KOPT-K1 (cell line): ENCODE measurements around the gene ETV3.

Source experiments
- H3K27ac ChIP-seq: fragments of 200-600 bp; sonication (generic); 2 replicates; pipeline ENCODE4 v1.5.1; 2016; ENCODE audit warnings: antibody characterized with exemption, mild to moderate bottlenecking, low read depth, low read length; ENCODE audit not compliant: poor library complexity, severe bottlenecking
- H3K36me3 ChIP-seq: fragments of 200-600 bp; sonication (generic); 2 replicates; pipeline ENCODE4 v1.5.1; 2017; ENCODE audit warnings: antibody characterized with exemption, mild to moderate bottlenecking, low read length, moderate library complexity; ENCODE audit not compliant: insufficient read depth
- H3K9me3 ChIP-seq: fragments of 200-600 bp; sonication (generic); 2 replicates; pipeline ENCODE4 v1.5.1; 2017; ENCODE audit warnings: antibody characterized with exemption, low read length, mild to moderate bottlenecking; ENCODE audit not compliant: insufficient read depth, poor library complexity, severe bottlenecking

ETV3 gene

DNA sequence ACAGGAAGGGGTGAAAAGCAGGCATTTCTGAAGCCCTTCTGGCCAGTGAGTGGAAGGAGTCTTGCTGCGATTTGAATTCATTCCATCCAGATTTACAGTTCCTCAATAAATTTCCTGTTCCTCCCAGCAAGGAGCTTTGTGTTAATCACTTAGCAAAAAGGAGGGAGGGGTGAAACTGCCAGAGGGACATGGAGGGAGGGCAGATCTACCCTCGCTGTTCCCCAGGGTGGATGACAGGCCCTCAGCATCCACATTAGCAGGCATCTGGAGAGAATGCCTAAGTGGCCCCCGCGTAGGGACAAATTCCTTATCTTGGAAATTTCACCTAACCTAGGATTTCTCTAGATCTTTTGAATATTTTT lies 1.2 kb downstream of the ETV3 start:
- H3K9me3 ChIP-seq = no peaks in the 10 kb centered on the region
- peak overlapping the region; percentile 78 for H3K27ac ChIP-seq
- H3K36me3 ChIP-seq = peaks cover 30% of the 10 kb centered on the region

DNA sequence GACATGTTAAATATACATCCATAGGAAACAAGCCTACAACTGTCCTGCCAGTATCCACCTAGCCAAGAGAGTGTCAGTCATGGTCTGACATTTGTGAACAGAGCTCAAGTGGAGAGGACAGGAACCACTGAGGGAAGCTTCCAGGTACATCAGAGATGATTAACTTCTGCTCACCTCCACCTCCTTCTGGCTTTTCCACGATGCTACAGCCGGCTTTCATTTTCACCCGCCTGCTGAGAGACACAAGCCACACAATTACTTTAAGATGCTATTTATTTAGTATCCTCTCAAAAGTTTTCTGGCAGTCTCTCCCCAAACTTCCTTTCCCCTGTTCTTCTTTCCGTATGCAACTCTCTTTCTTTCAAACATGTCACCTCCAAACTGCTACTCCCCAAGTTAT lies 2.1 kb downstream of the ETV3 start:
- H3K27ac ChIP-seq = no peak overlapping the region
- H3K36me3 ChIP-seq = peaks cover 39% of the 10 kb centered on the region
- no peaks in the 10 kb centered on the region for H3K9me3 ChIP-seq

DNA sequence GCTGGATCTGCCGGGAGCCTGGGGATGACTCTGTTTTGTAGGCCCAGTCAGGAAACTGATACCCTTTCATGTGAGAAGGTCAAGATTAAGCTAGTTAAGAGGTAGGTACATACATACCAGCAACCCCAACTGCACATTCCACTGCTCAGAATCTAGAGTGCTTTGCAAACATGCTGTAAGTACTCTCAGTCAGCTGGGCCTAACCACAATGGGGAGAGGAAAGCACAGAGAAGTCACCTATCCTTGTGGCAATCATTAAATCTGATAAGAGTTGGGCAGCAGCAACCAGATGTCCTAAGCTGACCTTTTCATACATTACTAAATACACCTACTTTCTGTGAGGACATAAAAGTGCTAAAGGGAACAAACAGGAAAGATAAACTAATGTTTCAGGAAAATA lies 2.5 kb downstream of the ETV3 start:
- Histone ChIP-seq H3K36me3 (peaks cover 44% of the 10 kb centered on the region), H3K9me3 (no peaks in the 10 kb centered on the region), H3K27ac (no peak overlapping the region)

DNA sequence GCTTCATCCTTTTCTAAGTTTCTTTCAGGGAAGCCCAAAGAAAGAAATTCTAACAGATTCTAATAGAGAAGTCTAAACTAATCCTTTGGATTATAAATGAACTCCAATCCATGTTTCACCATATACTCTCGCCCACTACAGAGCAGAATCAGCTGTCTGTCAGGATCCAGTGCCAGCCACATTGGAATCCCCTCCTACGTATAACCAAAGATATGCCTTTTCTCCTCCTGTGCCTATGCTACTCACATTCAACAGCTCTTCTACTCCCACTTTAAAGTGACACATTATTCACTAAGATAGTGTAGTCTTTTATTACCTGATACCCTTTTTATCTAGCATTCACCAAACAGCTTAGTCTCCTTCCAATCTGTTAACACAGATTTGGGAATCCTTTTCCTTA lies 3.1 kb downstream of the ETV3 start:
- H3K27ac ChIP-seq = no peak overlapping the region
- H3K9me3 ChIP-seq = no peaks in the 10 kb centered on the region
- peaks cover 49% of the 10 kb centered on the region for H3K36me3 ChIP-seq

DNA sequence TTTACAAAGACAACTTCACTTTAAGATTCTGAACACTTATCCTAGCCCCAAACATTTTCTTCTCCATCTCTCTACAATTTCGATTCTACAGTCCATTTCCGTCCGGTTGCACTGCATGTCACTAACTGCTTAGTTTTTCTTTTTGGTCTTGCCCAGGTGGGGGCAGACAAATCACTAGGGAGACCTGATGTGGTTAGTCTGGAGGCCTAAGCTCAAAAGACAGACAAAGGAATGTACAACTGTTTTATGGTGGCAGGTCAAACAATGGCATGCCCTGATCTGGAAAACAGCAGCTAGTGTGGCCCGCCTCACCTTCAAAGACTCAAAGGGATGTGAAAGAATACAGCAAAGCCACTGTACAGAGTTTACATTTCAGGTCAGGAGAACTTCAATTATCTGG lies 3.8 kb downstream of the ETV3 start:
- peak overlapping the region; percentile 8 for H3K27ac ChIP-seq
- no peaks in the 10 kb centered on the region for H3K9me3 ChIP-seq
- peaks cover 54% of the 10 kb centered on the region for H3K36me3 ChIP-seq

DNA sequence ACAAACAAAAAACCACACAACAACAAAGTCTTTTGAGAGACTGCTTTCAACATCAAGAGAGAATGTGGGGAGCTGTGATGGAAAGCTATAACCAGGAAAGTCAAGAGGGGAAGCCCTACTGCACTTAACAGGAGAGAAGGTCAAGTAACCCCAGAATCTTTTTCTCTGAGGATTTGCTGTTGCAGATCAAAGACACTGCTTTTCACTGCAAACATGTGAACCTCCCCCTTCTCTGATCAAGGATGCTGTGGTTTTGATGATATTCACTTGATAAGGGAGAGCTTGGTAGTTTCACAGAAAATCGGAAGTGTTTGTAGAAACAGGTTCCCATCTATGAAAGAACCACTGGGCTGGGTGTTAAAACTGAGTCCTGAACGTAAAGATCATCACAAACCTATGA lies 4.8 kb downstream of the ETV3 start:
- H3K36me3 ChIP-seq = peaks cover 63% of the 10 kb centered on the region
- peak overlapping the region; percentile 47 for H3K27ac ChIP-seq
- H3K9me3 ChIP-seq = no peaks in the 10 kb centered on the region

DNA sequence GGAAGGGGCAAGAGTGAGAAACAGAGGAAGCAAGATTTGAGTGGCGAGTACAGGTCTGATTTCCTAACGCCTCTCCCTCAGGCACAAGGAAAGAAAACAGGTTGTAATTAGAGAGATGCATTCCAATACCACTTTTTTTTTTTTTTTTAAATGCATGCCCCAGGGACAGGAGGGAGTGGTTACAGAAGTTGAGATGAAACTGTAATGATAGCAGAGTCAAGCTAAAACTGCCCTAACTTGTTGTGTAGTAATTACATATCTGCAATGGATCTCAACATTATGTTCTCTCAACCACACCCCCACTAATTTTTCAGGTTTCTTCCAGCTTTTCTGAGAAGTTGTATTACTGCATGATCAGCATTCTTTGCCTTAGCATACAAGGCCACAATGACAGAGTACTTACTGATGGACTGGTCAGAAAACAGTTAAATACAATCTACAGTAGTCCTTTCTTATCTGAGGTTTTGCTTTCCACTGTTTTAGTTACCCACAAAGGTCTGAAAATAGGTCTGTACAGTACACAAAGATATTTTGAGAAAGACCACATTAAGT lies 5.5 kb downstream of the ETV3 start:
- H3K27ac ChIP-seq = no peak overlapping the region
- peaks cover 70% of the 10 kb centered on the region for H3K36me3 ChIP-seq
- no peaks in the 10 kb centered on the region for H3K9me3 ChIP-seq

DNA sequence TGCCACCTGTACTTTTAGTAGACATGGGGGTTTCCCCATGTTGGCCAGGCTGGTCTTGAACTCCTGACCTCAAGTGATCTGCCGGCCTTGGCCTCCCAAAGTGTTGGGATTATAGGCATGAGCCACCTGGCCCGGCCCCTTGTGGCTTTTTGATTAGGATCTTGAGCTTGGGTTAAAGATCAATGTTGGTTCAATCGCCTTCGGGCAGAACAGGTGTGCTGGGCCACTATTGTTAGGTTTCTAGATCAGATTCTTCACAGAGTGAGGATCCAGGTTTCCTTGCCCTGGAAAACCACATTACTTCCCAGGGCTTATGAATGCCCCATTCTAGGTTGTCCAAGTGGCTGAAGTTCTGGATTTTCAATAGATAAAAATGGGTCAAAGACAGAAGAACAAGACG lies 6.1 kb downstream of the ETV3 start:
- Histone ChIP-seq H3K36me3 (peaks cover 76% of the 10 kb centered on the region), H3K9me3 (no peaks in the 10 kb centered on the region), H3K27ac (no peak overlapping the region)

DNA sequence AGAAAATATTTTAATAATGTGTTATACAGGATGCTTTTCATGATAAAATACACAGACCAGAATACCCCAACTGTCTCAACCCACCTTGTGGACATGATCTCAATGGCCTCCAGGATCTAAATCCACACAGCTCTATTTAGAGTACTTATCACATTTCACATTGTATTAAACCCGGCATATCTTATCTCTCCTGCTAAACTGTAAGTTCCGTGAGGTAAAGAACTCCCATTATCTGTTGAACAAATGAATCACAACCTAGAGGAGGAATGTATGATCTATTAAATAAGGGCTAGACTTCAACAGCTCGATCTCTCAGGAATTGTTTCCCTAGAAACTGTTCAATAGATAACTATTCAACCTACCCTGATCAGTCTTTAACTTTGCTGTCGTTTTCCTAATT lies 6.9 kb downstream of the ETV3 start:
- Histone ChIP-seq H3K9me3 (no peaks in the 10 kb centered on the region), H3K36me3 (peaks cover 84% of the 10 kb centered on the region), H3K27ac (no peak overlapping the region)

DNA sequence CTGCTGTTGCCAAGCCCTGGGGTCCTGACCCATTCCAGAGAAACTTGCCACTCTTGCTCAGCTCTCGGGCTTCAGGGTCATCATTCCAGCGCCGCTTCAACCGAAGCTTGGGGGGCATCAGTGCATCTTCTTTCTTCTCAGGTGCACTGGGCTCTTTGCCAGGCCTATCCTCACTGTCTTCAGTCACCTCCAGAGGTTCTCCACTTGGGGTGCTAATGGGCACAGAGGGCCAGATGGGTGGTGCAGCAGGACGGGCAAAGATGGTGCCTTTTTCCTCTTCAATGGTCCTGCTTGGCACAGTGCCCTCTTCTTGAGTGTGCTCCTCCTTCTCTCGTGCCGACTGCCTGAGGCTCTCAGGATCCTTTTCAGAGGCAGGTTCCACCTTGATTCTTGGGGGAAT lies 13.3 kb downstream of the ETV3 start:
- no peaks in the 10 kb centered on the region for H3K9me3 ChIP-seq
- H3K36me3 ChIP-seq = peaks cover 77% of the 10 kb centered on the region
- no peak overlapping the region for H3K27ac ChIP-seq

DNA sequence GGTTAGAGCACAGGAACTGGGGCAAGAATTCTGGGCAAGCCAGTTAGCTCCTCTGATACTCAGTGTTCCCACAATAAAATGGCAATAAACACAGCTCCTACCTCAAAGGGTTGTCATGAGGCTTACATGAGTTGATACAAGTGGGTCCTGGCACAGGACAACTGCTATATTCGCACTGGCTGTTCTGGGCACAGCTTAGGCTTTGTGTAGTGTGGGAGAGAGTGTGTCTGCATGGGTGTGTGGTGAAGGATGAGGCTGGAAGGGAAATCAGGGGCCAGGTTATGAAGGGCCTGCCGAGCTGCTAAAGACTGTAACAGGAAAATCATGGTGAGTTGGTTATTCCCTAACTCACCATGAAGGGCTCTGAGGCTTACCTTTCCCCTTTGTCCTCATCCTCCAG lies 18.7 kb downstream of the ETV3 start:
- H3K27ac ChIP-seq = no peak overlapping the region
- no peaks in the 10 kb centered on the region for H3K9me3 ChIP-seq
- peaks cover 25% of the 10 kb centered on the region for H3K36me3 ChIP-seq

DNA sequence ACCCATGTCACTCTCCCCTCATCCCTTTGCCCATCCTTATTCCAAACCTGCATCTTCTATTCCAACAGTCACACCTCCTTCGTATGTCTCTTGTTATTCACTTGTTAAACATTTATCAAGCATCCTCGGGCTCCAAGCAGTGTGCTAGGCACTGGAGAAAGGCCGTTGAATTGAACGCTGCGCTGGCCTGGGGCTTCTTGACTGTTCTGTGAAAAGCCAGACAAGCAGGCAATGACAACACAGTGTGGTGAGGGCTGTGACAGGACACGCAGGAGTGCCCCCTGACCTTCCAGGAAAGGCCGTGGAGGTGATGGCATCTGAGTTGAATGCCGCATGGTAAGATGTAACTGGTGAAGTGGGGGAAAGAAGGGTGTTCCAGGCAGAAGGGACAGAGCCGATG lies 19.2 kb downstream of the ETV3 start:
- Histone ChIP-seq H3K27ac (no peak overlapping the region), H3K9me3 (no peaks in the 10 kb centered on the region), H3K36me3 (peaks cover 21% of the 10 kb centered on the region)

DNA sequence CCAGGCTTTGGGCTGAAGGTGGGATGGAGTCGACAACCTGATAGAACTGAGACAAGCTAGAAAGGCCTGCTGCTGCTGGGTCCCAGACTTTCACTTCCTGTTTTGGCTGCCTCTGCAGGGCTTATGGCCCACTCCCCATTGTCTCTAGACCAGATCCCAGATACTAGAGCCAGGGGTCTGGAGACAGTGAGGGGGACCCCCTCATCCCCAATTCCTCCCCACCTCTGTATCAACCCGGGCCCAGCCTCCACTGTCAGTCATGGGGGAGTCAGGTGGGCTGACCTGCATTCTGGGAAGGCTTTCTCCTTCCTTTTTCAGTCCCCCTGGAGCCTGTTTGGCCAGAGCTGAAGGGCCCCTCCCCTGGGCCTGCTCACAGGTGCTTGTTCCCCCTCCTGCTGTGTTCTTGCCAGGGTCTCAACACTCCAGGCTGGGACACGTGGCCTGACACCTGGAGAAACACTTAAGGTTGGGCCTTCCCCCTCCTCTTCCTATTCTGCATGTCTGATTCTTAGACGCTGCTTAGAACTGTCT lies 20.6 kb downstream of the ETV3 start:
- Histone ChIP-seq H3K27ac (no peak overlapping the region), H3K36me3 (peaks cover 6% of the 10 kb centered on the region), H3K9me3 (no peaks in the 10 kb centered on the region)

DNA sequence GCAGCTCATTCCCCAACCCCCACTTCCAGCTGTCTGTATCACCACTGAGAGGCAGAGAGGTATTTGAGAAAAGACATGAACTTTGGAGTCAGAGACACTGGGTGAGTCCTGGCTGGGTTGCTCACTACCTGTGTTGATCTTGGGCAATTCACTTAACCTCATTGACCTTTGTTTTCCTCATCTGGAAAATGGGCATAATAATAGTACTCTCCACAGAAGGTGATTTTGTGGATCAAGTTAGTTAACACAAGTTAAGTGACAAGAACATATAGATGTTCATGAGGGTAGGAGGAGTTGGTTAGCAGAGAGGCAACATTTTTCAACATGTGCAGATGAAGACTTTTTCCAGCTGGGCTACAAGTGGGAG lies 21.5 kb downstream of the ETV3 start:
- Histone ChIP-seq H3K27ac (no peak overlapping the region), H3K9me3 (no peaks in the 10 kb centered on the region), H3K36me3 (no peaks in the 10 kb centered on the region; the same call in 1 of the 2 replicates)

DNA sequence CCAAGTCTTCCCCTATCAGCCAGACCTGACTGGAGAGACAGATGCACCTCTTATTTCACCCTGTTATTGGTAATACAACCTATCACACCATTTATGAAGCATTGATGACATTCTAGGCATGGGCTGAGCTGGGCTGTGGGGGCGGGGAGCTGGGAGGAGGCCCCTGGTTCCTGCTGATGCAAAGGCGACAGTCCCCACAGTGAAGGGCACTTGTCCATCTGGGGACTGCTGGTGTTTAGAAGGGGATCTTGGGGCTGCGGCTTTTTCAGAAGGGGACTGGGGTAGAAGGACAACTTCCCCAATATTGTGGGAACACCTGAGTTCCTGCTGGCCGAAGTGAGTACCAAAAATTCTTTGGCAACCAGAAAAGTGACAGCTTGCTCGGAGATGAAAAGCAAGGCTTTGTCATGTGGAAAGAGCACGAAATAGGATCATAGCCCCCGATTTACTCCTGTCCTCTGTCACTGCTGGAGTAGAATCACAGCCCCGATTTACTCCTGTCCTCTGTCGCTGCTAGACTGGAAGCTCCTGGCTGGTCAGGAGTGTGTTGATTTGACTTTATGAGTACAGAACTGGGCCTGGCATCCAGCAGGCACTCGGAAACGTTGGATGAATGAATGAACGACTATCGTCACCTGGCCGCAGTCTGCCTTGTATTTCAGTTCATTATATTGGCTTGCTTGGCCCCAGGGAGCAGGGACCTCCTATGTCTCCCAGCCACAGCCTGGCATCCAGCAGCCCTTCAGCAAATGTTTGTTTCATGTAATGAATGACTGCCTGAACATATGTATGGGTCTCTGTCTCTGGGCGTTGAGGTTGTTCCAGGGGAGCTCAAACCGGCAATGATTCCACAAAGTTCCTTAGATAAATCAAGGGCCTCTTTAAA lies 22.1 kb downstream of the ETV3 start:
- no peaks in the 10 kb centered on the region for H3K36me3 ChIP-seq
- H3K9me3 ChIP-seq = no peaks in the 10 kb centered on the region
- no peak overlapping the region for H3K27ac ChIP-seq

DNA sequence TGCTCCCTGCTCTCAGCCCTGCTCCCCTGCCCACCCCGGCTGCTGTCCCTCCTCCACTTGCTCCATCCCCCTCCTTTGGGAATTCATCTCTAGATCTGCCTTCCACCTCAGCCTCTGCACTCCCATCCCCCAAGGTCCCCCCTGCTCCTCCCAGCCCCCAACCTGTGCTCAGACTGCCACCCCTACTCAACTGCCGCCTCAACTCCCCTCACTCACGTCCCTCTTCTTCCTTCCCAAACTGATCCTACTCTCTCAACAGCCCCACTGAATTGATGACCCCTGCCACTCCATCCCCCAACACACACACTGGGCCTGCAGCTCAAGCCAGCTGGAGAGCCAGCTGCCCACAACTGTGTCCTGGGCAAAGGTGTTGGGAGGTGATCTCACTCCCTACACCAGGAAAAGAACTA lies 22.8 kb downstream of the ETV3 start:
- Histone ChIP-seq H3K36me3 (no peaks in the 10 kb centered on the region), H3K9me3 (no peaks in the 10 kb centered on the region), H3K27ac (no peak overlapping the region)
